Measurements from ENCODE around the gene TSPAN9.

The TSPAN9 gene

GRCh38 chr12:3193131-3193530 is 116.0 kb downstream of the TSPAN9 start:
- TF ChIP-seq, protein P1, sequence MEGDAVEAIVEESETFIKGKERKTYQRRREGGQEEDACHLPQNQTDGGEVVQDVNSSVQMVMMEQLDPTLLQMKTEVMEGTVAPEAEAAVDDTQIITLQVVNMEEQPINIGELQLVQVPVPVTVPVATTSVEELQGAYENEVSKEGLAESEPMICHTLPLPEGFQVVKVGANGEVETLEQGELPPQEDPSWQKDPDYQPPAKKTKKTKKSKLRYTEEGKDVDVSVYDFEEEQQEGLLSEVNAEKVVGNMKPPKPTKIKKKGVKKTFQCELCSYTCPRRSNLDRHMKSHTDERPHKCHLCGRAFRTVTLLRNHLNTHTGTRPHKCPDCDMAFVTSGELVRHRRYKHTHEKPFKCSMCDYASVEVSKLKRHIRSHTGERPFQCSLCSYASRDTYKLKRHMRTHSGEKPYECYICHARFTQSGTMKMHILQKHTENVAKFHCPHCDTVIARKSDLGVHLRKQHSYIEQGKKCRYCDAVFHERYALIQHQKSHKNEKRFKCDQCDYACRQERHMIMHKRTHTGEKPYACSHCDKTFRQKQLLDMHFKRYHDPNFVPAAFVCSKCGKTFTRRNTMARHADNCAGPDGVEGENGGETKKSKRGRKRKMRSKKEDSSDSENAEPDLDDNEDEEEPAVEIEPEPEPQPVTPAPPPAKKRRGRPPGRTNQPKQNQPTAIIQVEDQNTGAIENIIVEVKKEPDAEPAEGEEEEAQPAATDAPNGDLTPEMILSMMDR (IDR thresholded peaks at IDR 0.05; ENCODE audit: low read depth, low read length, missing control alignments) = no peak
- no peak overlapping the region for H3K4me3 ChIP-seq (ENCODE audit: low read depth, low read length)
- in situ Hi-C loops (cut with HindIII; ENCODE audit: low sequenced_read_pairs) = no loop called here
- no peak for DNase-seq (ENCODE audit: low read depth)

- no peak overlapping the region for H3K4me3 ChIP-seq (ENCODE audit: low read depth, low read length)
- no peak for DNase-seq (ENCODE audit: low read depth)
- TF ChIP-seq, protein P1 (IDR thresholded peaks at IDR 0.05; ENCODE audit: low read depth, low read length, missing control alignments) = no peak
- in situ Hi-C loops (cut with HindIII; ENCODE audit: low sequenced_read_pairs) = no loop called here
Observed at GRCh38 chr12:3193755-3194154, 116.6 kb downstream of the TSPAN9 start.

GRCh38 chr12:3195337-3195736 is 118.2 kb downstream of the TSPAN9 start:
- no peak for DNase-seq (ENCODE audit: low read depth)
- in situ Hi-C loops (cut with HindIII; ENCODE audit: low sequenced_read_pairs) = no loop called here
- H3K4me3 ChIP-seq (ENCODE audit: low read depth, low read length) = no peak overlapping the region
- TF ChIP-seq, protein P1 (IDR thresholded peaks at IDR 0.05; ENCODE audit: low read depth, low read length, missing control alignments) = no peak

DNA sequence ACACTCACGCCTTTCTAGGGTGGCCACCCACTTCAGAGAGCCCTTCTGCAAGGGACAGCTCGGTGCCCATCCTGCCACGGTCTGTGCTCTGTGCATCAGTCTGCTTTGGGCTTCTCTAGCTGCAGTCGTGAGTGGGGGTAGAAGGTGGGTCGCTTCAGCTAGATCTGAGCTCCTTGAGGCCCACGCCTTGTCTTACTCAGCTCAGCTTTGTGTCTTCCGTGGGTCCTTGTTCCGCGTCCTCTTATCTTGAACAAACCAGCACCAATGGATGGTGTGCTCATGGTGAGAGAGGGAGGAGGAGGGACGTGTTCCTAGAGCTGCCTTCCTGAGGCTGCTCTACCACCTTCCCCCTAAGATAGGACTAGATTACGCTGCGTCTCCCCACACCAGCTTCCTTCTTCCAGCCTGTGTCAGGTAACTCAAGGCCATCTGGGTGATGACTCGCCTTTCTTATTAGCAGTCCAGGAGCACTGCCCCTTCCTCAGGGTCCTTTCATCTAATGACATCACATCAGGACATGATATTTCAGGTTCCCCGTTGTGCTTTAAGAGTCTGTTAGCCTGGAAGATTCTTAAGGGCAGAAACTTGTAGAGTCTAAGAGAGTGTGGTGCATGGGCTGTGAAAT is 118.8 kb downstream of the TSPAN9 start:
- in situ Hi-C loops (cut with HindIII; ENCODE audit: low sequenced_read_pairs) = no loop called here

GRCh38 chr12:3196488-3196887 is 119.3 kb downstream of the TSPAN9 start:
- no peak overlapping the region for H3K4me3 ChIP-seq (ENCODE audit: low read depth, low read length)
- TF ChIP-seq, protein P1 (IDR thresholded peaks at IDR 0.05; ENCODE audit: low read depth, low read length, missing control alignments) = no peak
- no peak for DNase-seq (ENCODE audit: low read depth)
- in situ Hi-C loops (cut with HindIII; ENCODE audit: low sequenced_read_pairs) = no loop called here

More for the DNA sequence above, 118.8 kb downstream of the TSPAN9 start:
- TF ChIP-seq, protein P1 (IDR thresholded peaks at IDR 0.05; ENCODE audit: low read depth, low read length, missing control alignments) = no peak
- DNase-seq (ENCODE audit: low read depth) = no peak
- no peak overlapping the region for H3K4me3 ChIP-seq (ENCODE audit: low read depth, low read length)

DNA sequence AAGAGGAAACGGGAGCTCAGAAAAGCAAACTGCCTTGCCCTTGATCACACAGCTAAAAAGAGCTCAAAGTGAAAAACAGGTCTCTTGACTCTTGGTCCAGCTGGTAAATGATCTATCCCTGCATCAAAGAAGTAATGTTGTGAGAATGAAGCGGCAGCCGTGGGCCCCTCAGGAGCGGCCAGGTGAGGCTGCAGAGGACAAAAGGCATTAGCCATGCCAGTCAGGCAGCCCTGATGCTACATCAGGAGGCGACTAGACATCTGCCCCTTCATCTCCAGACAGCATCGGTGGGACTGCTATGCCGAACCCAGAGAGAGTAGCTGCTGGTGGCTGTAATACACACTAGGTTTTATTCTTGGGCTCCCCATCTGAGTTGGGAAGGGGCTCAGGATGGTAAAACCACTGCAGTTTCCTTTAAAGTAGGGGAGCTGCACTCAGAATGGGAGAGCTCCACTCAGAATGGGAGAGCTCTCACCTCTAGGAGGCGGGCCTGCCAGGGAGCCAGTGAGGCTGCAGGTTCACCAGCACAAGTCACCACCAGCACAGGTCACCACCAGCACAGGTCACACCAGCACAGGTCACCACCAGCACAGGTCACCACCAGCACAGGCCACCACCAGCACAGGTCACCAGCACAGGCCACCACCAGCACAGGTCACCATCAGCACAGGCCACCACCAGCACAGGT is 120.1 kb downstream of the TSPAN9 start:
- no peak for DNase-seq (ENCODE audit: low read depth)
- TF ChIP-seq, protein P1 (IDR thresholded peaks at IDR 0.05; ENCODE audit: low read depth, low read length, missing control alignments) = no peak
- H3K4me3 ChIP-seq (ENCODE audit: low read depth, low read length) = no peak overlapping the region
- in situ Hi-C loops (cut with HindIII; ENCODE audit: low sequenced_read_pairs) = no loop called here
